ENCODE data around the gene FAM168A. TPM values are rescaled to one million over a fixed set of nuclear protein-coding genes. Genes with fewer than 3 reads are reported as not detected.
"Not testable (repeated sequence)": the region's sequence is repeated elsewhere in the genome, so short reads cannot be mapped to it uniquely, and the experiment has no call there.

Gene FAM168A
- total and polyA plus RNA-seq, 3 donors from 2014 or later, result 20.1 to 30.2 (median 29.8) TPM

- Histone ChIP-seq H3K4me1 (no peaks in the 10 kb centered on the region), H3K36me3 (ENCODE audit: low read depth, missing control alignments) (no peaks in the 10 kb centered on the region), H3K27me3 (no peaks in the 10 kb centered on the region), H3K27ac (no peak overlapping the region), H3K4me3 (no peak overlapping the region), H3K9me3 (no peaks in the 10 kb centered on the region)
- TF ChIP-seq CTCF (IDR thresholded peaks at IDR 0.05), result no peak
- TF ChIP-seq POLR2A (IDR thresholded peaks at IDR 0.05), result no peak
- intact Hi-C loops (cut with DNase I; ENCODE audit: low total_unique reads), result no loop called here
- no peak for DNase-seq
These were observed 122.3 kb downstream of the FAM168A start for GRCh38 chr11:73475549-73476095.

- intact Hi-C loops (cut with DNase I; ENCODE audit: low total_unique reads), result no loop called here
- 100% methylated on average over 1 of the region's 1 CpG for WGBS, 2 donors
- Histone ChIP-seq H3K27ac (no peak overlapping the region), H3K36me3 (ENCODE audit: low read depth, missing control alignments) (no peaks in the 10 kb centered on the region), H3K27me3 (no peaks in the 10 kb centered on the region), H3K9me3 (no peaks in the 10 kb centered on the region), H3K4me3 (no peak overlapping the region), H3K4me1 (no peaks in the 10 kb centered on the region)
- DNase-seq, result no peak
- TF ChIP-seq CTCF (IDR thresholded peaks at IDR 0.05) (no peak), POLR2A (IDR thresholded peaks at IDR 0.05) (no peak)
These were observed 124.7 kb downstream of the FAM168A start for GRCh38 chr11:73473252-73473651.

GRCh38 chr11:73470036-73470612, 127.8 kb downstream of the FAM168A start:
- peak overlapping the region in 1 of 2 donors; percentile 28 for H3K27ac ChIP-seq
- 84 to 90% methylated on average over 13 of the region's 13 CpGs for WGBS, 2 donors
- not testable (repeated sequence) for H3K4me1 ChIP-seq

GRCh38 chr11:73469401-73469800, 128.5 kb downstream of the FAM168A start:
- Histone ChIP-seq H3K4me3 (no peak overlapping the region), H3K4me1 (peaks cover 4% of the 10 kb centered on the region), H3K9me3 (no peaks in the 10 kb centered on the region), H3K27ac (peak overlapping the region in 1 of 2 donors; percentile 28), H3K27me3 (no peaks in the 10 kb centered on the region), H3K36me3 (ENCODE audit: low read depth, missing control alignments) (no peaks in the 10 kb centered on the region)
- no peak for TF ChIP-seq POLR2A (IDR thresholded peaks at IDR 0.05)
- TF ChIP-seq CTCF (IDR thresholded peaks at IDR 0.05), result no peak
- no peak for DNase-seq
- intact Hi-C loops (cut with DNase I; ENCODE audit: low total_unique reads), result no loop called here
- WGBS, 2 donors, result 27 to 30% methylated on average over 3 of the region's 3 CpGs

More at GRCh38 chr11:73470036-73470612, 127.8 kb downstream of the FAM168A start:
- H3K4me3 ChIP-seq; H3K36me3 ChIP-seq (ENCODE audit: low read depth, missing control alignments); intact Hi-C loops (cut with DNase I; ENCODE audit: low total_unique reads); H3K27me3 ChIP-seq; H3K9me3 ChIP-seq; DNase-seq: not testable (repeated sequence)

- H3K4me1 ChIP-seq, result peaks cover 4% of the 10 kb centered on the region
- intact Hi-C loops (cut with DNase I; ENCODE audit: low total_unique reads), result no loop called here
- no peaks in the 10 kb centered on the region for H3K27me3 ChIP-seq
- H3K27ac ChIP-seq, result peak overlapping the region in 1 of 2 donors; percentile 28
- no peak overlapping the region for H3K4me3 ChIP-seq
- no peaks in the 10 kb centered on the region for H3K9me3 ChIP-seq
- no peaks in the 10 kb centered on the region for H3K36me3 ChIP-seq (ENCODE audit: low read depth, missing control alignments)
- 71 to 74% methylated on average over 3 of the region's 3 CpGs for WGBS, 2 donors
- no peak for TF ChIP-seq CTCF (IDR thresholded peaks at IDR 0.05)
- TF ChIP-seq POLR2A (IDR thresholded peaks at IDR 0.05), result no peak
- DNase-seq, result no peak
These were observed 129.2 kb downstream of the FAM168A start for GRCh38 chr11:73468590-73469161.
